IMR-90 (cell line): ENCODE measurements around the gene NLGN3. TPM values are rescaled to one million over a fixed set of nuclear protein-coding genes. Genes with fewer than 3 reads are reported as not detected.

Source experiments
- ATAC-seq: fragments of 200-7000 bp; cut with Tn5 transposase; 2 replicates; pipeline ENCODE4 v1.9.1; 2020; ENCODE audit warnings: low read depth, mild to moderate bottlenecking, moderate library complexity
- BruUV-seq: library from RNA; stranded (reverse); fragments of 400-500 nt; replicated peaks from 2 replicates; lab custom pipeline; 2021; lab: Mats Ljungman, UMichigan
- CTCF ChIA-PET: fragments of 300-600 bp; formaldehyde crosslinking; extraction: SDS; loops from one replicate; lab custom pipeline; 2021; ENCODE audit warnings: antibody characterized with exemption; lab: Yijun Ruan, JAX
- POLR2A ChIA-PET: fragments of 300-600 bp; sonication (Branson Sonifier 250); formaldehyde crosslinking; loops from one replicate; lab custom pipeline; 2022; ENCODE audit warnings: antibody characterized with exemption; ENCODE audit not compliant: unreplicated experiment; lab: Charles Lee
- DNase-seq: peaks from one replicate; pipeline ENCODE4 v3.0.0; 2013
- H2AFZ ChIP-seq: replicated peaks from 2 replicates; pipeline ENCODE3; 2013; ENCODE audit warnings: low read length, mild to moderate bottlenecking; ENCODE audit not compliant: poor library complexity
- H2AK5ac ChIP-seq: 2 replicates; pipeline ENCODE4 v1.6.1; 2013; ENCODE audit warnings: low read depth, low read length, inconsistent platforms
- H2AK9ac ChIP-seq: replicated peaks from 2 replicates; pipeline ENCODE3; 2013; ENCODE audit warnings: mild to moderate bottlenecking, low read depth, low read length, moderate library complexity; ENCODE audit not compliant: poor library complexity
- H2BK120ac ChIP-seq: 2 replicates; pipeline ENCODE4 v1.6.1; 2013; ENCODE audit warnings: low read depth, low read length, inconsistent platforms
- H2BK15ac ChIP-seq: 3 replicates; pipeline ENCODE4 v1.6.1; 2013; ENCODE audit warnings: low read depth, low read length, inconsistent platforms
- H2BK20ac ChIP-seq: 2 replicates; pipeline ENCODE4 v1.6.1; 2013; ENCODE audit warnings: low read depth, mild to moderate bottlenecking, inconsistent platforms, low read length, moderate library complexity
- H2BK5ac ChIP-seq: 2 replicates; pipeline ENCODE4 v1.6.1; 2013; ENCODE audit warnings: mild to moderate bottlenecking, low read depth, low read length, inconsistent platforms; ENCODE audit not compliant: poor library complexity, severe bottlenecking
- H3K14ac ChIP-seq: replicated peaks from 2 replicates; pipeline ENCODE4 v1.6.1; 2013; ENCODE audit warnings: low read depth, low read length, inconsistent platforms
- H3K18ac ChIP-seq: 2 replicates; pipeline ENCODE4 v1.6.1; 2013; ENCODE audit warnings: low read depth, low read length, control low read depth
- H3K23ac ChIP-seq: 2 replicates; pipeline ENCODE4 v1.6.1; 2013; ENCODE audit warnings: low read depth, low read length, inconsistent platforms
- H3K27ac ChIP-seq: 2 replicates; pipeline ENCODE4 v1.5.1; 2013; ENCODE audit warnings: mild to moderate bottlenecking, control low read depth, low read length; ENCODE audit not compliant: insufficient read depth
- H3K27me3 ChIP-seq: 2 replicates; pipeline ENCODE4 v1.6.1; 2013; ENCODE audit warnings: low read length; ENCODE audit not compliant: control insufficient read depth, insufficient read depth
- H3K36me3 ChIP-seq: 2 replicates; pipeline ENCODE4 v1.6.1; 2013; ENCODE audit warnings: low read length, mixed read lengths; ENCODE audit not compliant: control insufficient read depth, insufficient read depth
- H3K4ac ChIP-seq: 2 replicates; pipeline ENCODE4 v1.6.1; 2013; ENCODE audit warnings: low read depth, low read length, inconsistent platforms
- H3K4me1 ChIP-seq: 2 replicates; pipeline ENCODE4 v1.6.1; 2013; ENCODE audit warnings: low read length, mixed read lengths; ENCODE audit not compliant: control insufficient read depth, insufficient read depth
- H3K4me2 ChIP-seq: 2 replicates; pipeline ENCODE4 v1.6.1; 2013; ENCODE audit warnings: low read depth, mild to moderate bottlenecking, control low read depth, low read length, moderate library complexity
- H3K4me3 ChIP-seq: 2 replicates; pipeline ENCODE4 v1.5.1; 2013; ENCODE audit warnings: low read depth, mild to moderate bottlenecking, control low read depth, low read length, moderate library complexity; ENCODE audit not compliant: insufficient read depth
- H3K56ac ChIP-seq: 2 replicates; pipeline ENCODE4 v1.6.1; 2013; ENCODE audit warnings: low read length, inconsistent platforms; ENCODE audit not compliant: insufficient read depth; ENCODE audit errors: extremely low read depth
- H3K79me1 ChIP-seq, 2 experiments: 2 replicates each; pipeline ENCODE4 v1.6.1; 2013; ENCODE audit warnings: low read length in 2 of 2, inconsistent platforms in 1 of 2, low read depth in 1 of 2
- H3K9ac ChIP-seq: 2 replicates; pipeline ENCODE4 v1.6.1; 2013; ENCODE audit warnings: low read depth, low read length, control low read depth
- H3K9me1 ChIP-seq: 2 replicates; pipeline ENCODE4 v1.6.1; 2013; ENCODE audit warnings: low read length, inconsistent platforms; ENCODE audit not compliant: insufficient read depth
- H3K9me3 ChIP-seq: 2 replicates; pipeline ENCODE4 v1.6.1; 2013; ENCODE audit warnings: low read length; ENCODE audit not compliant: control insufficient read depth, insufficient read depth
- H4K20me1 ChIP-seq: 2 replicates; pipeline ENCODE4 v1.6.1; 2013; ENCODE audit warnings: low read length, inconsistent platforms; ENCODE audit not compliant: insufficient read depth
- H4K5ac ChIP-seq: 2 replicates; pipeline ENCODE4 v1.6.1; 2013; ENCODE audit warnings: mild to moderate bottlenecking, low read depth, low read length, control low read depth
- H4K8ac ChIP-seq, 2 experiments: 2 replicates each; pipeline ENCODE4 v1.6.1; 2013; ENCODE audit warnings: low read depth in 2 of 2, low read length in 2 of 2, control low read depth in 1 of 2, inconsistent platforms in 1 of 2
- H4K91ac ChIP-seq: 2 replicates; pipeline ENCODE4 v1.6.1; 2013; ENCODE audit warnings: low read depth, low read length, inconsistent platforms; ENCODE audit not compliant: insufficient read depth
- BHLHE40 ChIP-seq: fragments of 150-350 bp; IDR thresholded peaks from 2 replicates; pipeline ENCODE4 v1.6.1; 2016; ENCODE audit warnings: mild to moderate bottlenecking, low read depth, low read length
- CHD1 ChIP-seq: IDR thresholded peaks from 2 replicates; pipeline ENCODE4 v1.6.1; 2012; ENCODE audit warnings: low read depth, low read length, improper control_type of control experiment
- MAFK ChIP-seq: IDR thresholded peaks from 2 replicates; pipeline ENCODE4 v1.6.1; 2012; ENCODE audit warnings: low read depth, low read length, improper control_type of control experiment
- MAZ ChIP-seq: IDR thresholded peaks from 2 replicates; pipeline ENCODE4 v1.6.1; 2012; ENCODE audit warnings: low read depth, mild to moderate bottlenecking, low read length, improper control_type of control experiment, moderate library complexity, borderline replicate concordance
- MXI1 ChIP-seq: IDR thresholded peaks from 2 replicates; pipeline ENCODE4 v1.6.1; 2012; ENCODE audit warnings: low read depth, mild to moderate bottlenecking, low read length, moderate library complexity, borderline replicate concordance
- NFE2L2 ChIP-seq: fragments of 150-350 bp; IDR thresholded peaks from 2 replicates; pipeline ENCODE4 v1.6.1; 2016; ENCODE audit warnings: low read depth, mild to moderate bottlenecking, low read length
- POLR2A ChIP-seq: IDR thresholded peaks from 2 replicates; pipeline ENCODE4 v1.6.1; 2012; ENCODE audit warnings: mild to moderate bottlenecking, low read depth, low read length
- RAD21 ChIP-seq: IDR thresholded peaks from 2 replicates; pipeline ENCODE4 v1.6.1; 2012; ENCODE audit warnings: low read length, improper control_type of control experiment
- RCOR1 ChIP-seq: IDR thresholded peaks from 2 replicates; pipeline ENCODE4 v1.6.1; 2012; ENCODE audit warnings: mild to moderate bottlenecking, low read length, improper control_type of control experiment; ENCODE audit not compliant: insufficient replicate concordance
- SMC3 ChIP-seq: fragments of 150-350 bp; IDR thresholded peaks from 2 replicates; pipeline ENCODE4 v1.6.1; 2016; ENCODE audit warnings: low read depth, mild to moderate bottlenecking, antibody characterized with exemption, low read length, moderate library complexity
- WGBS, 2 experiments: methylation state at CpG; one replicate each; pipeline versions ENCODE4 v1.1.5 to v1.1.7; 2013; ENCODE audit warnings: missing lambda C conversion rate in 2 of 2; ENCODE audit not compliant: insufficient read length in 1 of 2; ENCODE audit errors: extremely low coverage in 2 of 2; 5-methylcytosine and 5-hydroxymethylcytosine counted together
- dilution Hi-C: fragments of 300-500 bp; cut with HindIII; formaldehyde crosslinking; loops from one replicate; pipeline ENCODE4 v1.14.3; 2018; ENCODE audit warnings: low sequenced_read_pairs; ENCODE audit not compliant: unreplicated experiment
- in situ Hi-C: fragments of 300-500 bp; cut with MboI; formaldehyde crosslinking; loops from 3 replicates; pipeline ENCODE4 v1.14.3; 2019; ENCODE audit warnings: low sequenced_read_pairs, inconsistent platforms, mixed read lengths
- intact Hi-C: fragments of 100-400 bp; cut with micrococcal nuclease; formaldehyde crosslinking; loops from 2 replicates; pipeline ENCODE4 v1.10.0; 2022
- polyA plus RNA-seq, 3 experiments: library from polyadenylated mRNA; depleted of rRNA; stranded (reverse); fragments of >200 nt; gene quantifications; 2 replicates each; pipeline ENCODE4 v1.2.3, GENCODE V29; 2012; ENCODE audit warnings: low replicate concordance in 1 of 3
- total RNA-seq: library from RNA; depleted of rRNA; stranded (reverse); fragments of >200 nt; gene quantifications from 2 replicates; pipeline ENCODE4 v1.2.3, GENCODE V29; 2012
- TF ChIP-seq, protein P1 (sequence below): conservative IDR thresholded peaks from 2 replicates; pipeline ENCODE4 v1.5.1; 2012; ENCODE audit warnings: mild to moderate bottlenecking, low read depth, low read length, improper control_type of control experiment
- TF ChIP-seq, protein P2 (sequence below): fragments of 150-350 bp; IDR thresholded peaks from 2 replicates; pipeline ENCODE4 v1.6.1; 2016; ENCODE audit warnings: low read depth, mild to moderate bottlenecking, low read length, moderate library complexity, borderline replicate concordance

The NLGN3 gene
- total and polyA plus RNA-seq, 2 of the 4 experiments (the other 2 are of a cell fraction): 0.18 to 0.39 TPM

DNA sequence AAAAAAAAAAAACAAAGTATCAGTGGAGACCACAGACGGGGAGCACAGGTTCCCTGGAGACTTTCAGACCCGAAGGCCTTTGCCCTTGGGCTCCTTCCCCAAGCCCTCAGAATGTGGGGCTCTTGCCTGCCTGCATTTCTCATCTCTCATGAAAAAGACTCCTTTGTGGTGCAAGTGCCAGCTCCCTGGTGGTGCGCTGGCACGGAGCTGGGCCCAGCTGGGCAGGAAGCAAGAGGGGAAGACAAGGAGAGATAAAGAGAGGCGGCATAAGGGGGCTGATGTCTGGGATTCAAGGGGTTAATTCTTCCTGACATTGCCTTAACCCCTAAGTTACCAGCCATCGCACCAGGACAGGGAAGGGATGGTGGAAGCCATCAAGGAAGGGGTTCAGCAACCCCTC is 21.8 kb downstream of the NLGN3 start:
- no peak overlapping the region for H4K91ac ChIP-seq
- TF ChIP-seq RAD21 (no peak), MAFK (no peak), MAZ (no peak), CHD1 (no peak), BHLHE40 (no peak), MXI1 (no peak), POLR2A (no peak), NFE2L2 (no peak), RCOR1 (no peak), SMC3 (no peak)
- TF ChIP-seq, protein P1, sequence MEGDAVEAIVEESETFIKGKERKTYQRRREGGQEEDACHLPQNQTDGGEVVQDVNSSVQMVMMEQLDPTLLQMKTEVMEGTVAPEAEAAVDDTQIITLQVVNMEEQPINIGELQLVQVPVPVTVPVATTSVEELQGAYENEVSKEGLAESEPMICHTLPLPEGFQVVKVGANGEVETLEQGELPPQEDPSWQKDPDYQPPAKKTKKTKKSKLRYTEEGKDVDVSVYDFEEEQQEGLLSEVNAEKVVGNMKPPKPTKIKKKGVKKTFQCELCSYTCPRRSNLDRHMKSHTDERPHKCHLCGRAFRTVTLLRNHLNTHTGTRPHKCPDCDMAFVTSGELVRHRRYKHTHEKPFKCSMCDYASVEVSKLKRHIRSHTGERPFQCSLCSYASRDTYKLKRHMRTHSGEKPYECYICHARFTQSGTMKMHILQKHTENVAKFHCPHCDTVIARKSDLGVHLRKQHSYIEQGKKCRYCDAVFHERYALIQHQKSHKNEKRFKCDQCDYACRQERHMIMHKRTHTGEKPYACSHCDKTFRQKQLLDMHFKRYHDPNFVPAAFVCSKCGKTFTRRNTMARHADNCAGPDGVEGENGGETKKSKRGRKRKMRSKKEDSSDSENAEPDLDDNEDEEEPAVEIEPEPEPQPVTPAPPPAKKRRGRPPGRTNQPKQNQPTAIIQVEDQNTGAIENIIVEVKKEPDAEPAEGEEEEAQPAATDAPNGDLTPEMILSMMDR: no peak
- TF ChIP-seq, protein P2, sequence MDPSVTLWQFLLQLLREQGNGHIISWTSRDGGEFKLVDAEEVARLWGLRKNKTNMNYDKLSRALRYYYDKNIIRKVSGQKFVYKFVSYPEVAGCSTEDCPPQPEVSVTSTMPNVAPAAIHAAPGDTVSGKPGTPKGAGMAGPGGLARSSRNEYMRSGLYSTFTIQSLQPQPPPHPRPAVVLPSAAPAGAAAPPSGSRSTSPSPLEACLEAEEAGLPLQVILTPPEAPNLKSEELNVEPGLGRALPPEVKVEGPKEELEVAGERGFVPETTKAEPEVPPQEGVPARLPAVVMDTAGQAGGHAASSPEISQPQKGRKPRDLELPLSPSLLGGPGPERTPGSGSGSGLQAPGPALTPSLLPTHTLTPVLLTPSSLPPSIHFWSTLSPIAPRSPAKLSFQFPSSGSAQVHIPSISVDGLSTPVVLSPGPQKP: no peak
- H4K5ac ChIP-seq: no peak overlapping the region
- H2BK120ac ChIP-seq: no peak overlapping the region
- H2BK20ac ChIP-seq: no peak overlapping the region
- H3K4me1 ChIP-seq: no peaks in the 10 kb centered on the region
- H3K23ac ChIP-seq: no peak overlapping the region
- no peak overlapping the region for H3K18ac ChIP-seq
- H3K4me3 ChIP-seq: no peak overlapping the region
- no peak overlapping the region for H2AK5ac ChIP-seq
- CTCF ChIA-PET: no interaction called here
- no peaks in the 10 kb centered on the region for H3K9me3 ChIP-seq
- H4K20me1 ChIP-seq: no peaks in the 10 kb centered on the region
- H2BK15ac ChIP-seq: no peak overlapping the region
- no TSS peak for BruUV-seq
- dilution Hi-C loops (no loop called here), intact Hi-C loops (no loop called here), in situ Hi-C loops (no loop called here)
- no peak overlapping the region for H3K9ac ChIP-seq
- H3K27me3 ChIP-seq: peaks cover 11% of the 10 kb centered on the region
- H3K36me3 ChIP-seq: no peaks in the 10 kb centered on the region
- no peak overlapping the region for H3K27ac ChIP-seq
- no peak overlapping the region for H4K8ac ChIP-seq
- H3K79me1 ChIP-seq: no peaks in the 10 kb centered on the region
- H2BK5ac ChIP-seq: no peak overlapping the region
- no peak for DNase-seq
- no CpG with 5 or more reads among the region's 6 CpGs for WGBS, 2 experiments
- no peak overlapping the region for H3K4ac ChIP-seq
- no peak overlapping the region for H3K56ac ChIP-seq
- no peak overlapping the region for H2AK9ac ChIP-seq
- no peak overlapping the region for H2AFZ ChIP-seq
- no peaks in the 10 kb centered on the region for H3K9me1 ChIP-seq
- POLR2A ChIA-PET: no interaction called here
- H3K4me2 ChIP-seq: no peak overlapping the region
- ATAC-seq: no peak
- H3K14ac ChIP-seq: no peak overlapping the region
